ENCODE measurements around the gene SEC22C. TPM values are rescaled to one million over a fixed set of nuclear protein-coding genes. Genes with fewer than 3 reads are reported as not detected.

SEC22C gene
- total and polyA plus RNA-seq, 2 donors (not counting 1 experiment from before 2014, with no cell fraction given) = 50.8 to 86.0 TPM

- no peak overlapping the region for H2AFZ ChIP-seq (ENCODE audit: low read length)
- H3K79me2 ChIP-seq (ENCODE audit: control insufficient read depth, insufficient read depth, low read length) = no peaks in the 10 kb centered on the region
- H3K4me3 ChIP-seq (replicated peaks in 1 of 4; ENCODE audit: control extremely low read depth in 1 of 4, insufficient read depth in 1 of 4, low read depth in 3 of 4, low read length in 4 of 4) = no peak overlapping the region
- no peaks in the 10 kb centered on the region for H3K36me3 ChIP-seq (ENCODE audit: control insufficient read depth, insufficient read depth, low read length)
- TF ChIP-seq EZH2 (IDR thresholded peaks at IDR 0.05; ENCODE audit: low read length, missing control alignments) (no peak), CTCF (conservative IDR thresholded peaks at IDR 0.05 in 1 of 2, IDR thresholded peaks at IDR 0.05 in 1 of 2; ENCODE audit: low read depth in 1 of 2, low read length in 2 of 2) (no peak)
- H3K27ac ChIP-seq (ENCODE audit: insufficient read depth, low read length) = no peak overlapping the region
- no peaks in the 10 kb centered on the region for H3K9me3 ChIP-seq (ENCODE audit: control insufficient read depth, insufficient read depth, low read depth, low read length)
- no peaks in the 10 kb centered on the region for H3K27me3 ChIP-seq (ENCODE audit: control insufficient read depth, insufficient read depth, low read length)
- no peak overlapping the region for H3K9ac ChIP-seq (ENCODE audit: insufficient read depth, low read length)
- H4K20me1 ChIP-seq (ENCODE audit: control insufficient read depth, extremely low read depth, insufficient read depth, low read length) = no peaks in the 10 kb centered on the region
- DNase-seq (ENCODE audit: low read depth in 2 of 2) = no peak
- no peak overlapping the region for H3K4me2 ChIP-seq (ENCODE audit: extremely low read depth, insufficient read depth, low read length)
- no peaks in the 10 kb centered on the region for H3K4me1 ChIP-seq (ENCODE audit: control insufficient read depth, extremely low read depth, insufficient read depth, low read length)
These were observed 55.0 kb downstream of the SEC22C start for GRCh38 chr3:42526616-42527367.

- H2AFZ ChIP-seq (ENCODE audit: low read length) = no peak overlapping the region
- TF ChIP-seq CTCF (conservative IDR thresholded peaks at IDR 0.05 in 1 of 2, IDR thresholded peaks at IDR 0.05 in 1 of 2; ENCODE audit: low read depth in 1 of 2, low read length in 2 of 2) (no peak), EZH2 (IDR thresholded peaks at IDR 0.05; ENCODE audit: low read length, missing control alignments) (no peak)
- no peaks in the 10 kb centered on the region for H3K9me3 ChIP-seq (ENCODE audit: control insufficient read depth, insufficient read depth, low read depth, low read length)
- H3K9ac ChIP-seq (ENCODE audit: insufficient read depth, low read length) = no peak overlapping the region
- no peaks in the 10 kb centered on the region for H3K36me3 ChIP-seq (ENCODE audit: control insufficient read depth, insufficient read depth, low read length)
- H3K79me2 ChIP-seq (ENCODE audit: control insufficient read depth, insufficient read depth, low read length) = no peaks in the 10 kb centered on the region
- no peak overlapping the region for H3K4me2 ChIP-seq (ENCODE audit: extremely low read depth, insufficient read depth, low read length)
- DNase-seq (ENCODE audit: low read depth in 2 of 2) = no peak
- no peak overlapping the region for H3K4me3 ChIP-seq (replicated peaks in 1 of 4; ENCODE audit: control extremely low read depth in 1 of 4, insufficient read depth in 1 of 4, low read depth in 3 of 4, low read length in 4 of 4)
- H3K4me1 ChIP-seq (ENCODE audit: control insufficient read depth, extremely low read depth, insufficient read depth, low read length) = no peaks in the 10 kb centered on the region
- no peaks in the 10 kb centered on the region for H3K27me3 ChIP-seq (ENCODE audit: control insufficient read depth, insufficient read depth, low read length)
- no peak overlapping the region for H3K27ac ChIP-seq (ENCODE audit: insufficient read depth, low read length)
- H4K20me1 ChIP-seq (ENCODE audit: control insufficient read depth, extremely low read depth, insufficient read depth, low read length) = no peaks in the 10 kb centered on the region
These were observed 55.9 kb downstream of the SEC22C start for GRCh38 chr3:42525736-42526345.

GRCh38 chr3:42525212-42525611 is 56.6 kb downstream of the SEC22C start:
- no peak for DNase-seq (ENCODE audit: low read depth in 2 of 2)
- Histone ChIP-seq H3K27me3 (ENCODE audit: control insufficient read depth, insufficient read depth, low read length) (no peaks in the 10 kb centered on the region), H4K20me1 (ENCODE audit: control insufficient read depth, extremely low read depth, insufficient read depth, low read length) (no peaks in the 10 kb centered on the region), H3K4me2 (ENCODE audit: extremely low read depth, insufficient read depth, low read length) (no peak overlapping the region), H3K4me3 (replicated peaks in 1 of 4; ENCODE audit: control extremely low read depth in 1 of 4, insufficient read depth in 1 of 4, low read depth in 3 of 4, low read length in 4 of 4) (no peak overlapping the region), H3K36me3 (ENCODE audit: control insufficient read depth, insufficient read depth, low read length) (no peaks in the 10 kb centered on the region), H3K9ac (ENCODE audit: insufficient read depth, low read length) (no peak overlapping the region), H3K79me2 (ENCODE audit: control insufficient read depth, insufficient read depth, low read length) (no peaks in the 10 kb centered on the region), H2AFZ (ENCODE audit: low read length) (no peak overlapping the region), H3K27ac (ENCODE audit: insufficient read depth, low read length) (no peak overlapping the region), H3K4me1 (ENCODE audit: control insufficient read depth, extremely low read depth, insufficient read depth, low read length) (no peaks in the 10 kb centered on the region), H3K9me3 (ENCODE audit: control insufficient read depth, insufficient read depth, low read depth, low read length) (no peaks in the 10 kb centered on the region)
- TF ChIP-seq EZH2 (IDR thresholded peaks at IDR 0.05; ENCODE audit: low read length, missing control alignments) = no peak
- TF ChIP-seq CTCF (conservative IDR thresholded peaks at IDR 0.05 in 1 of 2, IDR thresholded peaks at IDR 0.05 in 1 of 2; ENCODE audit: low read depth in 1 of 2, low read length in 2 of 2) = no peak
